ENCODE data around the gene RGS19.

DNA sequence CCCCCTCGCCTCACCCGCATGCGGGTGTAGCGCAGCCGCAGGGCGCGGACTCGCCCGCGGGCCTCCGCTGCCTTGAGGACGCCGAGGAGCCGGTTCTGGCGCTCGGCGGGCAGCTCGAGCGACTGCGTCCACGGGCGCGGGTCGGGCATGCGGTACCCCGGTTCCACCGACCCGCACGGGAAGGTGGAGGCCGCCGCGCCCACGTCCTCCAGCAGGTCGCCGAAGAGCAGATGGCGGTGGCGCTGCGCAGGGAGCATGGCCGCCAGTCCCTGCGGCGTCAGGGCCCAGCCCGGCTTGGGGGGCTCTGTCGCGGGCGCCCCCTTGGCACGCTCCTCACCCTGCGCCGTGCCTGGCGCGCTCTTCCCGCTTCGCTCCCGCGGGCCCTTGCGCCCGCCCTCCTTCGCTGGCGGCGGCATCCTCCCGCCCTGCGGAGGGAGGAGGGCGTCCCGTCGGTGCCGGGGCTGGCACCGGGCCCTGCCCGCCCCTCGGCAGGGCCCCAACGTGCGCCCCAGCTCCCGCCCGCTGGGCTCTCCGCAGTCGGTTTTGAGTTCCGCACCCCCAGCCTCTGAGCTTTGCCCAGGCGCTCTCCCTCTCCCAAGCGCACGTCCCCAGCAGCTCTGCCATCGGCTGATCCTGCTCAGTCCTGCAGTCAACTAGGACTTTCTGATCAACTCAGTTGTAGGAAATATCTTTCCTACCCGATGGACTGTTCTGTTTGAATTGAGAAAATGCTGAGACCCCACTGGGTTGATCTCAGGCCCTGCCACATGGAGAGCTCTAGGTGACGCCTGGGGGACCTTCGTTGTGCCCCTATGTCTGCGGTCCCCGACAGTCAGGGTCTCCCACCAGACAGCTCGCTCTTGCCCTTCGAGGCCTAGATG lies 4.7 kb upstream of the RGS19 start, which contains the start of gene LKAAEAR1:
- TF ChIP-seq CTCF (conservative IDR thresholded peaks at IDR 0.05; ENCODE audit: low read depth, low read length) (no peak), EZH2phosphoT487 (IDR thresholded peaks at IDR 0.05; ENCODE audit: borderline replicate concordance, low read length) (no peak)

All from PC-3 (cell line).